Dedifferentiated amniotic fluid mesenchymal stem cell (primary cell): Measurements from ENCODE around the gene ABI1.

Experiments
- DNase-seq: peaks from one replicate; pipeline ENCODE4 v3.0.0-alpha.2; 2016; ENCODE audit errors: extremely low spot score

The ABI1 gene

GRCh38 chr10:26854524-26854923 is 6.2 kb downstream of the ABI1 start:
- no peak for DNase-seq

- no peak for DNase-seq
Measured at GRCh38 chr10:26844396-26844975, 16.3 kb downstream of the ABI1 start.

- no peak for DNase-seq
Measured at GRCh38 chr10:26843736-26844135, 17.0 kb downstream of the ABI1 start.

- DNase-seq: no peak
Measured at GRCh38 chr10:26841733-26842317, 18.9 kb downstream of the ABI1 start.

GRCh38 chr10:26840938-26841732 is 19.6 kb downstream of the ABI1 start:
- DNase-seq: no peak

- DNase-seq: peak; percentile 41
Measured at GRCh38 chr10:26839966-26840627, 20.7 kb downstream of the ABI1 start.

GRCh38 chr10:26837139-26837538 is 23.6 kb downstream of the ABI1 start:
- DNase-seq: no peak

GRCh38 chr10:26835025-26835424 is 25.7 kb downstream of the ABI1 start:
- no peak for DNase-seq

- no peak for DNase-seq
Measured at GRCh38 chr10:26832960-26833359, 27.8 kb downstream of the ABI1 start.

GRCh38 chr10:26831936-26832335 is 28.8 kb downstream of the ABI1 start:
- DNase-seq: no peak

GRCh38 chr10:26829810-26830515 is 30.8 kb downstream of the ABI1 start:
- DNase-seq: no peak

- no peak for DNase-seq
Measured at GRCh38 chr10:26824015-26824690, 36.6 kb downstream of the ABI1 start.

- no peak for DNase-seq
Measured at GRCh38 chr10:26821699-26822570, 38.8 kb downstream of the ABI1 start.

GRCh38 chr10:26815500-26815899 is 45.3 kb downstream of the ABI1 start:
- no peak for DNase-seq

GRCh38 chr10:26810435-26811026 is 50.2 kb downstream of the ABI1 start:
- DNase-seq: no peak

GRCh38 chr10:26809973-26810372 is 50.8 kb downstream of the ABI1 start:
- DNase-seq: no peak

GRCh38 chr10:26807532-26807931 is 53.2 kb downstream of the ABI1 start:
- no peak for DNase-seq

- no peak for DNase-seq
Measured at GRCh38 chr10:26806557-26806956, 54.2 kb downstream of the ABI1 start.

- DNase-seq: no peak
Measured at GRCh38 chr10:26805567-26806245, 55.1 kb downstream of the ABI1 start.
